ENCODE data around the gene SLC17A4.

SLC17A4 gene

DNA sequence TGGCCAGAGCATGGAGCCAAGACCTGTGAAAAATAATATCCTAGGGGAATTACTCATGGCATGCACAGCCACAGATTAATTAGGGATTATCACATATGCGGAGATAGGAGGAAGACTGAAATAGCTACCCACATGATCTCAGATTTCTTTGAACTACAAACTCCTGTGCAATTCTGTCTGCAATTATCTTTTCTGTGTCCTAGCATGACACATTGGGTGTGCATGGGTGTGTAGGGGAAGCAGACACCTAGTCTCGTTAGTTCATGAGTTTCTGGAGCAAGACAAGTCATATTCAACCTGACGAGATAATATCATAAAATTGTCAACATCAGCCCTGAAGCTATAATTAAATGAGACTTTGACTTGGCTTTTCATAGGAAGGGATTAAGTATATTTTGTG lies 3.6 kb upstream of the SLC17A4 start:
- DNase-seq = no peak

DNA sequence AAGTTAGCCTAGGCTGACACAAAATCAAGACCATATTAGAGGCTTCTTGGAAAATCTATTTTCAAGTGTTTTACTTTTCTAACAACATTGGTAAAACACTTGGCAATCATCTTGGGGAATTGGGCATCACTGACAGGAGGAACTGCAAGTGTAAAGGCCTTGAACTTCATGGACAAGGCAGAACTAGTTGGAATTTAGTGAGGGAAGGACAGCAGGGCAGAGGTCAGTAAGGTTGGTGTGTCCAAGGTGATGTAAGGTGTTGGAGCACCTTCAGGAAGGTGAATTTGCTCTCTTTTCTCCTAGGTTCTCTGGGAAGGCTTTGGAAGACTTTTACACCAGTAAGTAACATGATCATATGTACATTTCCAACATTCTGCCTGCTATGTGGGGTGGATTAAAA lies 1.5 kb upstream of the SLC17A4 start:
- no peak for DNase-seq

DNA sequence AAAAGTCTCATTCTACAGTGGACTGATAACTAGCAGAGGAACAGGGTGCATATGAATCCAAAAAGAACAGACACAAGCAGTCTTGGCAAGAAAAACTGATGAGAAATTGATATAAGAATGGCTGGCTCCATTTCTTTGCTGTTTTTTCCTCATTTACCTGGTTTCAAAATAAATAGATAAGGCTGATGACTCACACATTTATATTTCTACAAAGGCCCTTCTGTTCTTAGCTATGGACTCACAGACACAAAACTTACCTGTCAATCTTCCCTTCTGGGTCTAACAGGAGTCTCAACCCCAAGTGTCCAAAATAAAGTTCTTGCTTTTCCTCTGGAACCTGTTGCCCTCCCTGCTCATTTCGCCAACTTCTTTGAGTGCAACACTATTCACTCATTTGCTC lies 941 bp downstream of the SLC17A4 start:
- DNase-seq = no peak

DNA sequence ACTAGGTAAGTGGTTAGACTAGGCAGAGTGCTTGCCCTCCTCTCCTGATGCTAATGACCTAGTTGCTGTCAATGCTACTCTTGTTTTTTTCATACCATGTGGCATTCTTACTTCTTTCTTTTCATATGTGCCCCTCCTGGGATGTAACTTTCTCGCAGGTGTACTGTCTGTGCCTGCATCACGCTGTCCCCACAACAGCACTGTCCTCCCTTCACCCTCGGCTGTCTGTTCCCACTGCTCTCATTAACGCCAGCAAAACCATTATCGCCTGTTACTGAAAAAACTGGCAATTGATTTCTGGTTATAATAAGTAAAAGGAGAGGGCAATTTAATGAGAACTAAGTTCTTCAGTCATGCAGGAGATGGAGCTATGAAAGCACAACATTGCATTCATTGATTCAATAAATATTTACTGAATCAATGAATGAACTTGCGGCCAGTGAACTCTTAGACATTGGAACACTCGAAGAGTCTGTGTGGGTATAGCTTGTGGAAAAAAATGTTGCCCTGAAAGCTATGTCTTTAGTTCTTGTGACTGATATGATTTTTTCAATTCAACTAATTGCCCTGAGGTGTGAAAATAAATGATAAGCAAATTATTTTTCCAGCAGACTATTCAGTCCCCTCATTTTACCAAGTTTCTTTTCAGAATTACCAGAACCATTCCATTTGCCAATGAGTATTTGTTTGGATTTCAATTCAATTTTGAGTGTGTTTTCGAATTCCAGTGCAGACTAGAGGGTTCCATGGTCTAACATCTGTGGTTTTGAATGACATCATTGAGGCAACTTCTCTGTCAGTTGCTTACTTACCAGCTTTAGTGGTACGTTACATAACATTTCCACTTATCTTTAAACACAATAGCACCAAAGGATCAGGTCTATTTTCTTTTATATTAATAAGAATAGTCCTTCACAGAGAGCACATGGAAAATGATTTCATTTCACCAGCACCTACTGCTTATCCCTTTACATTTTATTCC lies 2.1 kb downstream of the SLC17A4 start:
- DNase-seq = no peak

DNA sequence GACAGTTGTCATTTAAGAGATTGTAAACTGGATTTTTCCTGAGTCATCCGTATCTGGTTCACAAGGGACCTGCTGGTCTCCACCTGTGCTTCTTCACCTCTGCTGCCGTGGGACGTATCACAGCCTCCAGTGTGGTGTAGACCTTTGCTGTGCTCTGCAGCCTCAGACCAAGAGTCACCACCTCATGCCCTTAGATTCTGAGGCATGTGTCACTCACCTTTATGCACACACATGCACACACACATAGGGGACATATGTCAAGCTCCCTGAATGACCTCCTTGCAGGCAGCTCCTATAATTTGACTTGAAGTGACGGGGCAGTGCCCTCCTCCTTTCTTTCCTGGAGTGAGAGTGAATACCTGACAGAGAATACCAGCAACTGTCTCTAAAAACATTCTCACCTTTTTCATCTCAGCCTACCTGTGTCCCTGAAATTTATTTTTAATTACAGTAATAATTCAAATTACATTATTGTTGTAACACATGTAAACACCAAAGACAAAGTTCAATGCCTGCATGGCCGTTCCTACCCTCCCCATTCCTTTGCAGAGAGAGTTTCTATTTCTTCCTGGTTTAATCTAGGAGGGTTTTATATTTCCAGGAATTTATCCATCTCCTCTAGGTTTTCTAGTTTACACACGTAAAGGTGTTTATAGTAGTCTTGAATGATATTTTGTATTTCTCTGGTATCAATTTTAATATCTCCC lies 3.5 kb downstream of the SLC17A4 start:
- DNase-seq = no peak

DNA sequence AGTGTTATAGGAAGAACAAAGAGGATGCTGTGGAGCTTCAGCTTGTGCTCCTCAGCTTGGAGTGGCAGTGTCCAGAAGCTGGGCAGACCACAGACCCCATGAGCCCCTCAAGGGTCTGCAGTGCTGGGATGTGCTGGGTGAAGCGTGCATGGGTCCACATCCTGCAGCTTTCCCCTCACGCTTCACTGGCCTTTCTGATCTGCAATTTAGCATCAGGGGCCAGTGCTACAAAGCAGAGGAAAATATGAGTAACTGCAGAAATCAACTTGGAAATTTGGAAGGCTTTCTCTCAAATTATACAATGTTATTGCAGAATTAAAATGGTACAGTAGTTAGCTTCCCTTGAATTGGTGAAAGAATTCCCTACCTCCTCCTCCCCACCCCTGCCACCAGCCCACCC lies 10.1 kb downstream of the SLC17A4 start:
- DNase-seq = no peak

DNA sequence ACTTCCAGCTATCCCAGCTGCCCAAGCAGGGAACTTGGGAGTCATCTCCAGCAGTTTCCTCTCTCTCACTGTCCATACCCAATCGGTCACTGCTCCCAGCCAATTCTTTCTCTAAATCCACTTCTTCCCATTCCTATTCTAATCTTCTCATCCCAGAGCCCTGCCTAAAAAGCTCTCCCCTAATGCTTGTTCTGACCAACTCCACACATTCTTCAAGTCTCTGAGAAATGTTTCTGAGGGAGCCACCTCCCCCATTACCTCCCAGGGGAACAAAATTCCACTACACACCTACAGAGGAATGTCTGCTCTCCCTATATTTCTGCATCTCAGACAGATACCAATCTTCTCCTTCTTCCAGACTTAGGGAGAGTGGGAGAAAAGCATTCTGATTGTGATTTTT lies 14.0 kb downstream of the SLC17A4 start:
- DNase-seq = no peak

DNA sequence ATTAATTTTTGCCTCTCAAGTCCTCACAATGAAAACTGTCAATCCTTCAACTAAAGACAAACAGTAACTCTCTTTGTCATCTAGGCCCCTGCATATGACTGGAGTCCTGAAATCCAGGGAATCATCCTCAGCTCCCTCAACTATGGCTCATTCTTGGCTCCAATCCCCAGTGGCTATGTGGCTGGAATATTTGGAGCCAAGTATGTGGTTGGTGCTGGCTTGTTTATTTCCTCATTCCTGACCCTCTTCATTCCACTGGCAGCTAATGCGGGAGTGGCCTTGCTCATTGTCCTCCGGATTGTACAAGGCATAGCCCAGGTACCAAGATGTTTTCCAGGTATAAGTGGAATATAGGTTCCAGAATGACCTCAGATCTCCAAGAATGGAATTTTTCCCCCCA lies 15.4 kb downstream of the SLC17A4 start:
- no peak for DNase-seq

DNA sequence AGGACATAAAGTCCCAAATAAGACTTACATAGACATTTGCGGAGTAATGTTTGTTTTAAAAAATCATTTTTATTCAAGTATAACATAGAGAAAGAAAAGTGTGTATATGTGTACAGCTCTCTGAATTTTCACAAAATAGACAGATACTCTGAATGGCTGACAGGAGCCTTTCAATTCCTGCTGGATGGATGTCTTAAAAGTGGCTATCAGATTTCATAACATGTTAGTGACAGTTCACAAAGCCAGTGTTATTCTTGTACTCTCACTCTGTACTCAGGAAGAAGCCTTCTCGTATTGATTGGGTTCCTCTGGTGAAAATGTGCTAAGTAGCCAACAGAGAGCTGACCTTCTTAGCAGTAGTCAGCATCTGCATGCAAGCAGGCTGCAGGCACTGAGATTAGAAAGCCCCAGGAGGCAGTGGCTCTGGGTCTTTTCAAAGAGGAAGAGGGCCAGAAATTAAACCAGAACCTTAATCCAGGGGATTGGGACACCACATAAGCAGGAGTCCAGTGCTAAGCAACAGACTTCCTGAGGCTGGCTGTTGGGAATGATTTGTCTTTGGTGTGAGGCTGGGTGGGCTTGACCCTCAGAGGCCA lies 19.7 kb downstream of the SLC17A4 start:
- DNase-seq = no peak

DNA sequence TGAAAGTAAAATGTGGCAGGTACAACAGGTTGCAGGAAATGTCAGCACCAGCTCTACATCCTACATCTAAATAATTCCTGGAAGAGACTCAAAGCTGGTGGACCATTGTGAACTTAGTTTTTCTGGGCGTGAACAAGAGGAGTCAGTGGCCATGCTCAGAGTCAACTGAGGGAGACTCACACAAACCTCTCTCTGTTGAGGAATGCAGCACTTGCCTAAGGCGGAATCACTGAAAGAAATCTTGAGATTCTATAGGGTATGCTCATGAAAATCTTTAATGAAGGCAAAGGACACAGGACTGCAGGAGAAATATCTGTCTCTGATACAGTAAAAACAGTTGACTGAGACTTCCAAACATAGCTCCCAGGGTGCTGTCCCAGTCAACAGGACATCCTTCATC lies 22.5 kb downstream of the SLC17A4 start:
- DNase-seq = no peak

DNA sequence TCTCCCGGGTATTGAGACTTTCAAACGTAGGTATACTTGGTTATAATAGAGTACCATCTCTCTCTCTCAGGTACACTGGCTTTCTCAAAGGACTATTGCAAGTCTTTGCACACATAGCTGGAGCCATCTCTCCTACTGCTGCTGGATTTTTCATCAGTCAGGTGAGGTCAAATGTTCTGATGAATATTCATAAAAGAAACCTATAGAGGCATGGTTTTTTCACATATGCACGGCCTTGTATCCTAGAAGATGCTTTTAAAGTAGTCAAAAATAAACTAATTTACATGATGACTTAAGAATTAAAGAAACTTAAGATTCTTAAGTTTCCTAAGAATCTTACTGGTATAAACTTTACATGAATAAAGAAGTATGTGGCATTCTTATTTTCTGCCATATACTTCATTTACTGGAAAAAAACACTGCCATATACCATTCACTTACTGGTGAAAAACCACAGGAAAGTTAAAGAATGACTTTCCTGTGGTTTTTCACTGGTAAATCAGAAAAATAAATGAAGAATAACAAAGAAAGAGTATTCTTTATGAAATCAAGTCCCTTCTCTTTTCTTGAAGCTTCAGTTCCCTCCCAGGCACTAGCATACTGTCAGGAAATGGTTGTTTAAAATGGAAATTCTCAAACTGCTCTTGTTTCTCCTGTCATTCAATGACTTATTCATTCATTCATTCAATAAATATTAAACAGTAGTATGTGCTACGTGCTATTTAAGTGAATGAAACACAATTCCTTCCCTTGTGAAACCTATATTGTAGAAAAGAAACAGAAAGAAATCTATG lies 23.5 kb downstream of the SLC17A4 start:
- no peak for DNase-seq

DNA sequence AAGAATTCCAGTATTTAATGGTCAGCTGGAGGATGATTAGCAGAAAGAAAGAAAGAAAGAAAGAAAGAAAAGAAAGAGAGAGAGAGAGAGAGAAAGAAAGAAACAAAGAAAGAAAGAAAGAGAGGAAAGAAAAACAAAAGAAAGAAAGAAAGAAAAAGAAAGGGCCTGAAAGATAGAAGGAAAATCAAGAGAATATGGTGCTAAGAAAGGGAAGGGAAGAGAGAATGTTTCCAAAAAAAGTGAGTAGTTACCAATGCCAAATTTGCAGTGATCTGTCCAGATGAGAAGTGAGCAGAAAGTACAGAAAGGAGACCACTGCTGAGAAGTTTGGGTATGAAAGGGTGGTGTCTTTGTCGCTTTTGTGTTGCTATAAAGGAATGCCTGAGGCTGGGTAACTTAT lies 26.6 kb downstream of the SLC17A4 start:
- DNase-seq = no peak

DNA sequence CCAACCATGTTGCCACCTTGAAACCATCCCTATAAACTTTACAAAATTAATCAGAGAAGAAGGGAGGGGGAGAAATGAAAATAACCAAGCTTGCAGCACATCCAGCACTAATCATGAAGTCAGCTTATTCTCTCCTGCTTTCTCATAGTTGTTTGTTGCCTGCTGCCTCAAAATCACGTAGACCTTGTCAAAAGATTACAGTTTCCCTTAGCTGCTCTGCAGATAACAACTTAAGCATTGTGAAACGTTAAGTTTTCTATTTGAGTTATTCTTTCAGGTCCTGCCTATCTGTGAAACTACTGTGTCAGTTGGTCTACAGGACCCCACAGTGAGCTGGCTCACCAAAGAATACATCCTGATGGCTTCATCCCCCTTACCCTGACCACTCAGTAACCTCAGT lies 32.9 kb downstream of the SLC17A4 start:
- DNase-seq = no peak

DNA sequence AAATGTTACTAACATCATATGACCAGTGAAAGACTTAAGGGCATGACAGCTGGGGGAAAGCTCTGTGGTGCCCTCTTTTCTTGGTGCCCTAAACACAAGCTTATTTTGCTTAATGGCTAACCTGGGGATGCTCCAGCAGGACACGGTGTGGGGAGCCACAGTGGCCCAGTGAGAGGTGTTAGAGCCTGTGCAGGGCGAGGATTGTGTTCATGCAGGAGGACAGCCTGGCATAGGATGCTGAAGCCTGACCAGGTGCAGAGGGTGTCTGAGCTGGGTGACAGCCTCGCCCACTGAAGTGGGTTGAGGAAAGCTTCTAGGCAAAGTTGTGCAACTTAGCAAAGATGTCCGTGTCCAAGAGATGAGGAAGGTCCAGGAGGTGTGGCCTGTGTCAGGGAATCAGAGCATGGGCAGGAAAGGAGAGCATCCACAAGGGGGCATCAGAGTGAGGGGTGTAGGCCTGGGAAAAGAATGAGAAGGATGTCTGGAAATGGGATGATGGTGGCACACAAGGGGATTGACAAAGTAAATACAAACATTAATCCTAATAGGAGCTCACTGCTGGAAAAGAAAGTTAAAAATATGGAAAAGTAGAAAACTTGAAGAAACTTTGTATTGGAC lies 33.9 kb downstream of the SLC17A4 start:
- peak; percentile 1 for DNase-seq

DNA sequence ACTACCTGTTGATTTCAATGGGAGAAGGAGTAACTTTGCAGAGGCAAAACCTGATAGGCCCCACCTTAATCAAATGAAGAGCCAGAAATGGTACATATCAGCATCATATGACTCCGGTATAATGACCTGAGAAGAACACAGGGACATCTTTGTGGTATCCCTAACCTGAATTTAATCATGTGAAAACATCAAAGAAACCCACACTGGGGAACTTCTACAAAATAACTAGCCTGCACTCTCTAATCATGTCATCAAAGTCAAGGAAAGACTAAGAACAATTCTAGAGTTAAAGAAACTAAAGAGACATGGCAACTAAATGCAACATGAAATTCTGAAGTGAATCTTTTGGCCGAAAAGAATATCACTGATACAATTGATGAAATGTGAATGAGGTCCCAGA lies 34.9 kb downstream of the SLC17A4 start:
- no peak for DNase-seq

DNA sequence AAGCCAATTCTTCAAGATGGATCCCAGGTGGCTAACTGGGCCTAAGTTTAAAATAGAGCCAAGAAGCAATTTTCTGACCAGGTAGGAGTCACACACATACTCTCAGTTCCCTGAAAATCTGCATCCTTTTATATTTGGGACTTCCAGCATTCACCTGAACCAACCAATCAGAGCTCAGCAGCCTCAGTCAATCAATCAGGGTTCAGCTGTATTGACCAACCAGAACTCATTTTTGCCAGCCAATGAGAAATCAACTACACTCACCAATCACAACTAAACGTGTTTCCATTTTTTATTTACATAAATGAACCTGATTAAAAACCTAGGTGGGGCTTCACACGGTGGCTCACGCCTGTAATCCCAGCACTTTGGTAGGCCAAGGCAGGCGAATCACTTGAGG lies 37.5 kb downstream of the SLC17A4 start:
- no peak for DNase-seq

DNA sequence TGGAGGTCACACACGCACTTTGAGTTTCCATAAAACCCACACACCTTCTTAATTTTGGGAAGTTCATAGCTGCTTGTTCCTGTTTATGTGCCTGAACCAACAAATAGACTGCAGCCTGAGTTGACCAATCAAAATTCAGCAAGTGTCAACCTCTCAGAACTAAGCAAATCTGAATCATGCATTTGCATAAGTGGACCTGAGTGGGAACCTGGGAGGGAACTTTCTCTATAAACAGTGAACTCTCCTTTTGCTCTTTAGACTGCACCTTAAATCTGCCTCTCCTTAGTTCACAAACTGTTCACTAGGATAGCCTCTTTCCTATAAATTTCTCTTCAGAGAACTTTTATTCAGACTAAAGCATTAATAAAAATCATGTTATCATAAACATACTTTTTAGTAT lies 39.4 kb downstream of the SLC17A4 start:
- no peak for DNase-seq

DNA sequence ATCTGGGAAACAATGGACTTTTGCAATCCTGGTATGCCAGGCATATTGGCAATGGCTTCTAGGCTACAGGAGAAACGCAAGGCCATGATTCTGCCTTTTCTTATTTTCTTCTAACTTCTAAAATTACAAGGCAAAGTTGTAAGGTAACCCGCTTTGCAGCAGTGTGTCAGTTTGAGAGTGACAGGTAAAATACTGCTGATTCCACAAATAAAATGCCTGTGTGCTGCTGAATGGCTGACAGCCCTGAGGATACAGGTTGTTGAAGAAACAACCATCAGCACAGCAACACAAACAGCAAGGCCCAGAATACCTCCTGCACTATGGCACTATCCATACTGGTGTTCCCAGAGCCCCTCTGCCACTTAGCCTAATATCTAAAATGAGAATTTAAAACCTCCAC lies 40.2 kb downstream of the SLC17A4 start:
- DNase-seq = peak; percentile 21

DNA sequence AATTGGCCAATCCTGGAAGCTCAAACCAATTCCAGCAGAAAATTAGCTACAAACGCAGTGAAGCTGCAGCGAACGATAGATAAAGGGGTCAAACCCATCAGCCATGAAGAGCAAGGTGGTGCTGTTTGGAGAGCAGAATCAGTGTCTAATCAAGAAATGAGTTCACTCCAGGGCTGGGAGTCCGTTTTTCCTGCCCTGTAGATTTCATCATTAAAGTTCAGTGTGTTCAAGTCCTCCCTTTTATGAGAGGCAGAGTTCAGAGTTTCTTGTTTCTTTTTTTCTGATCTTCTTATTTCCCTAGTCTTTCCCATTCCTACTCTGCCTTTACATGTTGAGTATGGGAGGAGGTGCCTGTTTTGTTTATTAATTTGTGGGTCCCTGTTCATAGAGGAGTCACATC lies 46.9 kb downstream of the SLC17A4 start:
- DNase-seq = no peak

DNA sequence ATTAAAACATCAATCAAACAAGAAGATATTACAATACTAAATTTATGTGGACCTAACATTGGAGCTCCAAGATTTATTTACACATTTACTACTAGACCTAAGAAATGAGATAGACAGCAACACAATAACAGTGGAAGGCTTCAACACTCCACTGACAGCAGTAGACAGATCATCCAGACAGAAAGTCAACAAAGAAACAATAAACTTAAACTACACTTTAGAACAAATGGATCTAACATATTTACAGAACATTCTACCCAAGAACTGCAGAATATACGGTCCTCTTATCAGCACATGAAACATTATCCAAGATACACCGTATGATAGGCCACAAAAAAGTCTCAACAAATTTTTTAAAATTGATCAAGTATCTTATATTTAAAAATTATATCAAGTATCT lies 50.3 kb downstream of the SLC17A4 start:
- DNase-seq = no peak

DNA sequence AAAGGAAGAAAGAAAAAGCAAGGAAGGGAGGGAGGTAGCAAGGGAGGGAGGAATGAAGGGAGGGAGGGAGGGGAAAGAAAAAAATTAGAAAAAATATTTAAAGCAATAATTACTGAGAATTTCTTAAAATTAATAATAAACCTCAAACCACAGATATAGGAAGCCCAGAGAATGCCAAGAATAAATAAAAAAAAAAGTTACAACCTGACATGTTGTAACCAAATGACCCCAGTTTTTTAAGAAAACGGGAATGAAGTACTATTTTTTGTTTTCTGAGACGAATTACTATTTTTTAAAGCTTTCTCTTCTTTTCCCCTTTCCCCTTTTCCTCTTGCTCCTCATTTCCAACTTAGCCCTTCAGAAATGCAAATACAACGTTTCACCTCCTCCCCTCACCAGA lies 60.7 kb downstream of the SLC17A4 start:
- no peak for DNase-seq

DNA sequence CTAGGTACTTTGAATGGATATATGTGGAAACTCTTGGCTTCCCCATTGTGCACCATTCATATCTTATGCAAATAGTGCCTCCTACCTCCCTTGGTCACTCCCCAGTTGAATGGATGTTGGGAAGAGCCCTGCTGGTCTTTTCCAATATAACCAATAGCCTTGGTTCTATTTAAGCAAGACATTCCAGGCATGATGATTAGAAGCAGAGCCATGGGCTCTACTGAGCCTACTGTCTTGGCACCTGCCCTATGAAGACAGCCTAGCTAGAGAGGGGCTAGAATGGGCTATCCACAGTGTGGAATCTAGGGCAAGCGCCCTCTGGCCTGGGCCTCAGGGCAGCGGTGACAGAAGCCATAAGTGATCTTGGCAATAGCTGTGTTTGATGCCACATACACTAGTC lies 61.7 kb downstream of the SLC17A4 start:
- no peak for DNase-seq

DNA sequence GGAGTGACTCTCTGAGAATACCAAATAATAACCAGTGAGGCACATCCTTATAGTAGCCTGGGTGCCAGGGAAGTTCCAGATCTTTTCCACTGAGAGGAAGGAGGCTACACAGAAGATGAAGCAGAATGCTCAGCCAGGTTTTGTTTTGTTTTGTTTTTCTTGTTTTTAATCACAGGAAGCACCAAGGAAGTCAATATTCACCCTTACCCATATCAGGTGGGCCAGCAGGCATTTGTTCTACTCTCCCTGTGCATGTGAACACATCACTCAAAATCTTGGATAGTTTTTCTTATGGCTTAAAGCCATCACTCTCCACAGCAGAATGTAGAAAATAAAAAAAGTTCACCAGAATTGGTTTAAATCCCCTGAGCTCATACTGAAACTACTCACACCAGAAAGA lies 66.8 kb downstream of the SLC17A4 start:
- no peak for DNase-seq

All from NCI-H1105 (cell line).